GM21528 (cell line): Measurements from ENCODE around the gene MAGI1.

Experiments
- ATAC-seq: cut with Tn5 transposase; IDR thresholded peaks from one replicate; pipeline ENCODE4 v1.9.1; 2021; ENCODE audit warnings: mild to moderate bottlenecking, moderate library complexity; ENCODE audit not compliant: unreplicated experiment, low FRiP score

Gene MAGI1

DNA sequence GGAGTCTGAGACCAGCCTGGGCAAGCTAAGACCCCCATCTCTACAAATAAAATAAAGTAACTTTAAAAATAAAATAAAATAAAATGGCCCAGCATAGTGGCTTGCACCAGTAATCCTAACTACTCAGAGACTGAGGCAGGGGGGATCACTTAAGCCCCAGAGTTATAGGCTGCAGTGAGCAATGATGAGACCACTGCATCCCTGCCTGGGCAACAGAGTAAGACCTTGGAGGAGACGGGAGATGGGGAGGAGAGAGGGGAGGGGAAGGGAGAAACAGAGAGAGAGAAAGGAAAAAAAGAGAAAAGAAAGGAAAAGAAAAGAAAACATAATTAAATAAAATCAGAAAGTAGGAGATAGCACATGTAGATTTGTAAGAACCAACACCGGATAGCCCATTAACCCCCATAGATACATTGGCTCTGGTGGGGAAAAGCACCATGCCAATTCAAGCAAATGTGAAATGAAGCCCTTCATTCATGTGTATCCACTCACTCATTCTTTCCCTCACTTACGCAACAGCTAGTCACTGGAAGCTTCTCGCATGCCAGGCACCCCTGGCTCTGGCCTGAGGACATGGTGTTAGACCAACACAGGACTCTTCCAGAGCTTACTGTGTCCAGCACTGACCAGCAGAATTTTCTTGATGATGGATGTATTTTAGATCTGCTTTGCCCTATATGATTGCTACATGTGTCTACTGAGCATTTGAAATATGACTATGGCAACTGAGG is 183.2 kb downstream of the MAGI1 start:
- ATAC-seq, result no peak

GRCh38 chr3:65854606-65855304 is 184.0 kb downstream of the MAGI1 start:
- no peak for ATAC-seq

DNA sequence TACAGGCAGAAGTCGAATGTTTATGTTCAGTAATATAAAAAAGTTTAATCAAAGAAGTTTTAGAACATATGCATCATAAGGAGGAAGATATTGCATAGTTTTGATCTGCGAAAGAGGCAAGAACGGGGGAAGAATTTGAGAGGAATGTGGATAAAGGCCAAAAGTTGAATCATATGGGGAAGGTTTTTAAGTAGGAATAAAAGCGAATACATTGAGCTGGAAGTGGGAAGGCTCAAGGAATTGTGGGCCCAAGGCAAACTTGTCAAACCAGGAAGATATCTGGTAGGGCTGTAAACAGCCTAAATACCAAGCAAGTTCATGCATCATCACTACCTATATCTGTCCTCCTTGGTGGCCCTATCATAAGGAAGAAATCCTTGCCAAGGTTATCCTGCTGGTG is 186.9 kb downstream of the MAGI1 start:
- ATAC-seq, result no peak

DNA sequence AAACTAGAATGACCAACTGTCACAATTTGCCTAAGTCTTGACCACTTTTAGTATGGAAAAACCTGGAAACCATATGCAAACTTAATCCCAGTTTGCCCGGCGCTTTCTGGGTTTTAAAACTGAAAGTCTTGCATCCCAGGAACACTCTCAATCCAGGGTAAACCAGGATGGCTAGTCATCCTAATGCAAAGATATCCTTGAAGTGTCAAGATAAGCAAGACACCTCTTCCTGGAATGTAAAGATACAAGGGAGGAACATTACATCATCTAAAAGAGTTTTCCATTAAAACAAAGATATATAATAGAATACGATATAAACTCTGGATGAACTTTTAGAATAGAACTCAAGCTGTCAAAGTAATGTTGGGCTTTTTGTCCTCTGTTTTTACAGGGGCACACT is 188.5 kb downstream of the MAGI1 start:
- no peak for ATAC-seq

DNA sequence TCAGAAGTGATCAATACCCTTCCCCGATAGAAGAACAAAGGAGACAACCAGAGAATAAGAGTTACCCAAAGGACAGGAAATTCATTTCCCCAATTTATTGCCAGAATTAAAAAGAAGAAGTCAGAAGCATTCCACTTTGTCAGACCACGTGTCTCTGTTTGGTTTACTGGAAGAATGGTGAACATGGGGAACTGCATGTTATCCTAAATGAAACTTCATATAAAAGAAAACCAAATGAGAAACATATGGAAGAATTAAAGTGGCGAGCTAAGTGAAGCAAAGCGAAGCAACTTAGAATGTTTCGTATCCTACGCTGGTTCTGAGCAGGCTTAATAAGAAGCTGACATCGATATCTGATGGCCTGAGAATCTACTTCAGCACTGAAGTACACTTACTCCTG is 190.7 kb downstream of the MAGI1 start:
- ATAC-seq, result no peak

- ATAC-seq, result no peak
These were observed 191.8 kb downstream of the MAGI1 start for GRCh38 chr3:65846936-65847335.

DNA sequence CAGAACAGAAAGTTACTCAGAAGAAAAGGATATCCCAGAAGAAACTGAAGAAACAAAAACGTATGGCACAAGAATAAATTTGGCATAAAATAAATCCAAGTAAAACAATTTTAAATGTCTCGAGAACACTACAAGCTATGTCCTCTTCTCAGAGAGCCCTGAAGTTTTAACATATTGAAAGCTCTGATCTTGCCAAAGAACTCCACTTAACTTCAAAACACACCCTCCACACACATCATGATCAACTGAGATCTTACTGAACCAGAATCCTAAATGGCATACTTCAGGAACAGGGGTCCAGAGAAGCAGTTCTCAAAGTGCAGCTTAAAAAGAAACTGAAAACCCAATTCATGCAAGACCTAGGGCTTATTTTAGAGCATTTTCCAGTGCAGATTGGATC is 194.3 kb downstream of the MAGI1 start:
- ATAC-seq, result no peak

DNA sequence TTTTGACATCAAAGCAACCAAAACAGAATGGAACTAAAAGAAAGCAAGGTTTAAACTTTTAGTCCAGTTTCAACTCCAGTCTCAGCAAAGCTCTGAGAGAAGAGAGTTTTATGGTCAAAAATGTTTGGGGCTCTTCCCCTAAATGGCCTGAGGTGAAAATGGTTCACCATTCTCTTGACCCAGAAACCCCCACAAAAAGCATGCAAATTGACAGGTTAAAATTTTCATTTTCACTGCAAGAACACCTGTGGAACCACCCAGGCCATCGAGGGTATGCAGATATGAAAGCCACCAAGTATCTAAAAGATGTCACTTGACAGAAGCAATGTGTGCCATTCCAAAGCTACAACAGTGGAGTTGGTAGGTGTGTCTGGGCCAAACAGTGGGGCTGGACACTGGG is 195.0 kb downstream of the MAGI1 start:
- ATAC-seq, result no peak

GRCh38 chr3:65837604-65838003 is 201.1 kb downstream of the MAGI1 start:
- ATAC-seq, result no peak

- ATAC-seq, result no peak
These were observed 202.7 kb downstream of the MAGI1 start for GRCh38 chr3:65836047-65836446.

GRCh38 chr3:65833761-65834505 is 204.8 kb downstream of the MAGI1 start:
- no peak for ATAC-seq

- no peak for ATAC-seq
These were observed 206.8 kb downstream of the MAGI1 start for GRCh38 chr3:65831733-65832425.

- ATAC-seq, result no peak
These were observed 207.6 kb downstream of the MAGI1 start for GRCh38 chr3:65830948-65831732.

DNA sequence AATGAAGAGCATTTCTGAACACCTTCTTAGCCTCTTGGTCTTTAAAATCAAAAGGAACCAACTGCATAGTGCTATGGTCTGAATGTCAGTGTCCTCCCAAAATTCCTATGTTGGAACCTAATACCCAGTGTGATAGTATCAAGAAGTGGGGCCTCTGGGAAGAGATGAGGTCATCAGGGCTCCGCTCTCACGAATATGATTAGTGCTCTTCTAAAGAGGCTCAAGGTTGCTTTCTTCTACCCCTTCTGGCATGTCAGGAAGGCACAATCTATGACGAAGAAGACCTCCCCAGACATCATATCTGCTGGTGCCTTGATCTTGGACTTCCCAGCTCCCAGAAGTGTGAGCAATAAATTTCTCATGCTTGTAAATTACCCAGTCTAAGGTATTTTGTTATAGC is 209.5 kb downstream of the MAGI1 start:
- no peak for ATAC-seq

- ATAC-seq, result no peak
These were observed 210.0 kb downstream of the MAGI1 start for GRCh38 chr3:65828706-65829105.

DNA sequence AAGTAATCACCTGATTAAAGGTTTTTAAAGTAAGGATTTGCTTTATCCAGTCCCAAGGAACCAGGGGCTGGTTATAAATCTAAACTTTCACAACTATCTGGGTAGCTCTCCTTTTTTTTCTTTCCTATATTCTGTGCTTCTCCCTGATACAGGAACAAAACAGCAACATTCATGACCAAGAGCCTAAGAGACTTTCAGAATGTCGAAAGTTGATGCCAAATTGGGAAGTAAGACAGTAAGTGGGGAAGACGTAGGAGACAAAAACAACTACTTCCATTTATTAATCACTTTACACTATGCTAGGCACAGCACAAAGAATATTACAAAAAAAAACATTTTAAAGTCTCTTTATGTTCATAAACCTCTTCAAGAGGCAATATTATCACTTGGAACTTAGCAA is 211.6 kb downstream of the MAGI1 start:
- ATAC-seq, result no peak

DNA sequence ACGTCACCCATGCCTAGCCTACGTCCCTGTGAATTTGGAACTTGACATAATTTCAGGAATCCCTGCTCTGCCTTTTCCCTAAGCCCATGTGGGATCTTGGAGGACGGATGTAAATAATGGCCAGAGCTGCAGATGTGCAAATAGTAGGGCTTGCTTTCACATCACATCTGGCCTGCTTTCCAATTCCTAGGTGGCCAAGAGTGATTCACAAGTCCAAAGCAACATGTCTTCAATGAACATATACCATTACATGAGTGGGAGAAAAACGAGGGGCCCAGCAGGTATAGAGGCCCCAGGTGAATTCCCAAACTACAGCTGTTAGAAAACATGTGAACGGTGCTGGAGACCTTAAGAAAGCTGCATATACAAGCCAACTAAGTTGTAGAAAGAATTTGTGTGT is 214.6 kb downstream of the MAGI1 start:
- no peak for ATAC-seq

- ATAC-seq, result no peak
These were observed 218.1 kb downstream of the MAGI1 start for GRCh38 chr3:65820600-65820999.

GRCh38 chr3:65819896-65820295 is 218.8 kb downstream of the MAGI1 start:
- ATAC-seq, result no peak

GRCh38 chr3:65817553-65818126 is 221.1 kb downstream of the MAGI1 start:
- ATAC-seq, result no peak
